B cell (primary cell): ENCODE measurements around the gene NHERF2. TPM values are rescaled to one million over a fixed set of nuclear protein-coding genes. Genes with fewer than 3 reads are reported as not detected.

Experiments used
- ATAC-seq: fragments of 200-7000 bp; cut with Tn5 transposase; one replicate; pipeline ENCODE4 v1.10.0; 2021; ENCODE audit warnings: low read depth, mild to moderate bottlenecking, moderate number of reproducible peaks, moderate library complexity
- CTCF ChIA-PET: fragments of 350-600 bp; sonication (Branson Sonifier 250); formaldehyde crosslinking; loops from one replicate; lab custom pipeline; 2021; ENCODE audit warnings: antibody characterized with exemption, inconsistent platforms; lab: Charles Lee
- POLR2A ChIA-PET: fragments of 350-600 bp; sonication (Branson Sonifier 250); formaldehyde crosslinking; loops from one replicate; lab custom pipeline; 2021; ENCODE audit warnings: antibody characterized with exemption; lab: Charles Lee
- DNase-seq: peaks from one replicate; pipeline ENCODE4 v3.0.0; 2013
- H2AFZ ChIP-seq: 2 replicates; pipeline ENCODE4 v1.6.1; 2012; ENCODE audit warnings: mild to moderate bottlenecking, low read depth, low read length; ENCODE audit not compliant: insufficient read depth, poor library complexity, severe bottlenecking
- H3K27ac ChIP-seq, 2 donors: 1 replicate in 1 of 2; 2 replicates in 1 of 2; pipeline ENCODE4 v1.5.1; 2012 to 2013; ENCODE audit warnings: low read length in 2 of 2, mild to moderate bottlenecking in 2 of 2, moderate library complexity in 1 of 2
- H3K27me3 ChIP-seq, 4 experiments: fragments of 200-600 bp in 1 of 4; sonication (generic) in 1 of 4; replicated peaks in 1 of 4; 1 replicate in 2 of 4; 2 replicates in 2 of 4; pipeline versions ENCODE4 v1.6.1 to v1.7.0; 2013 to 2016; ENCODE audit warnings: low read length in 3 of 4, mild to moderate bottlenecking in 2 of 4, mixed read lengths in 1 of 4, moderate library complexity in 1 of 4; ENCODE audit not compliant: insufficient read depth in 4 of 4, control insufficient read depth in 3 of 4; ENCODE audit errors: control extremely low read depth in 1 of 4
- H3K36me3 ChIP-seq, 2 experiments: replicated peaks in 1 of 2; 1 replicate in 1 of 2; 2 replicates in 1 of 2; pipeline versions ENCODE4 v1.6.1 to v1.7.1; 2013; ENCODE audit warnings: low read length in 1 of 2; ENCODE audit not compliant: insufficient read depth in 2 of 2, control insufficient read depth in 1 of 2; ENCODE audit errors: control extremely low read depth in 1 of 2, extremely low read depth in 1 of 2
- H3K4me1 ChIP-seq, 2 donors: fragments of 200-600 bp in 1 of 2; sonication (generic) in 1 of 2; 1 replicate in 1 of 2; 2 replicates in 1 of 2; pipeline versions ENCODE4 v1.5.1 to v1.6.1; 2013 to 2017; ENCODE audit warnings: low read length in 2 of 2; ENCODE audit not compliant: control insufficient read depth in 2 of 2, insufficient read depth in 2 of 2
- H3K4me2 ChIP-seq: replicated peaks from 2 replicates; pipeline ENCODE3; 2012; ENCODE audit warnings: mild to moderate bottlenecking, low read depth, low read length; ENCODE audit not compliant: poor library complexity, severe bottlenecking
- H3K4me3 ChIP-seq, 5 experiments: fragments of 200-600 bp in 1 of 5; sonication (generic) in 1 of 5; 1 replicate in 3 of 5; 2 replicates in 2 of 5; pipeline versions ENCODE4 v1.5.1 to v1.7.0; 2011 to 2016; ENCODE audit warnings: low read length in 4 of 5, mild to moderate bottlenecking in 4 of 5, low read depth in 2 of 5, control low read depth in 1 of 5, moderate library complexity in 1 of 5; ENCODE audit not compliant: insufficient read depth in 1 of 5; ENCODE audit errors: control extremely low read depth in 1 of 5, extremely low read depth in 1 of 5
- H3K79me2 ChIP-seq: fragments of 200-600 bp; sonication (generic); one replicate; pipeline ENCODE4 v1.6.0; 2016; ENCODE audit warnings: low read length; ENCODE audit not compliant: control insufficient read depth, insufficient read depth
- H3K9ac ChIP-seq: fragments of 200-600 bp; sonication (generic); 2 replicates; pipeline ENCODE4 v1.6.1; 2017; ENCODE audit warnings: mild to moderate bottlenecking, low read length, moderate library complexity
- H3K9me3 ChIP-seq, 3 donors: one replicate each; pipeline versions ENCODE4 v1.6.1 to v1.7.1; 2013; ENCODE audit warnings: low read length in 2 of 3; ENCODE audit not compliant: control insufficient read depth in 2 of 3, insufficient read depth in 1 of 3; ENCODE audit errors: control extremely low read depth in 1 of 3
- H4K20me1 ChIP-seq: 2 replicates; pipeline ENCODE4 v1.6.0; 2012; ENCODE audit warnings: mild to moderate bottlenecking, low read length; ENCODE audit not compliant: insufficient read depth, control insufficient read depth, poor library complexity, severe bottlenecking
- H3K27ac Mint-ChIP-seq: one replicate; pipeline ENCODE4 v1.8.0; 2021; ENCODE audit warnings: mixed read lengths
- H3K27me3 Mint-ChIP-seq: one replicate; pipeline ENCODE4 v1.8.0; 2021; ENCODE audit warnings: mixed read lengths
- H3K4me1 Mint-ChIP-seq: one replicate; pipeline ENCODE4 v1.8.0; 2021; ENCODE audit warnings: mixed read lengths
- H3K4me3 Mint-ChIP-seq: one replicate; pipeline ENCODE4 v1.8.0; 2021; ENCODE audit warnings: mixed read lengths
- H3K9me3 Mint-ChIP-seq: one replicate; pipeline ENCODE4 v1.8.0; 2022; ENCODE audit warnings: mixed read lengths; ENCODE audit not compliant: insufficient read depth
- EZH2 ChIP-seq: IDR thresholded peaks from 2 replicates; pipeline ENCODE4 v1.6.1; 2012; ENCODE audit warnings: borderline replicate concordance, low read depth, mild to moderate bottlenecking, moderate library complexity, low read length; ENCODE audit not compliant: insufficient read depth, poor library complexity, severe bottlenecking
- WGBS: methylation state at CpG from one replicate; pipeline ENCODE4 v1.1.5; 2013; ENCODE audit warnings: missing lambda C conversion rate; ENCODE audit not compliant: insufficient coverage; 5-methylcytosine and 5-hydroxymethylcytosine counted together
- intact Hi-C: fragments of 100-400 bp; cut with micrococcal nuclease; formaldehyde crosslinking; loops from one replicate; pipeline ENCODE4 v1.10.0; 2022
- polyA plus RNA-seq: library from polyadenylated mRNA; depleted of rRNA; stranded (reverse); fragments of >200 nt; gene quantifications from 2 replicates; pipeline ENCODE4 v1.2.3, GENCODE V29; 2012
- total RNA-seq, 2 donors: library from RNA; stranded (reverse); fragments of 120-200 nt in 1 of 2; gene quantifications; 1 replicate in 1 of 2; 2 replicates in 1 of 2; pipeline versions ENCODE4 v1.2.3 to v1.2.4, GENCODE V29; 2013 to 2022
- TF ChIP-seq, protein P1 (sequence below): fragments of 200-600 bp; IDR thresholded peaks from one replicate; pipeline ENCODE4 v1.8.0; 2022; ENCODE audit warnings: antibody characterized with exemption, mild to moderate bottlenecking

Gene NHERF2
- total and polyA plus RNA-seq, 2 donors (not counting 1 experiment from before 2014, with no cell fraction given), result 1.8 to 2.2 TPM

DNA sequence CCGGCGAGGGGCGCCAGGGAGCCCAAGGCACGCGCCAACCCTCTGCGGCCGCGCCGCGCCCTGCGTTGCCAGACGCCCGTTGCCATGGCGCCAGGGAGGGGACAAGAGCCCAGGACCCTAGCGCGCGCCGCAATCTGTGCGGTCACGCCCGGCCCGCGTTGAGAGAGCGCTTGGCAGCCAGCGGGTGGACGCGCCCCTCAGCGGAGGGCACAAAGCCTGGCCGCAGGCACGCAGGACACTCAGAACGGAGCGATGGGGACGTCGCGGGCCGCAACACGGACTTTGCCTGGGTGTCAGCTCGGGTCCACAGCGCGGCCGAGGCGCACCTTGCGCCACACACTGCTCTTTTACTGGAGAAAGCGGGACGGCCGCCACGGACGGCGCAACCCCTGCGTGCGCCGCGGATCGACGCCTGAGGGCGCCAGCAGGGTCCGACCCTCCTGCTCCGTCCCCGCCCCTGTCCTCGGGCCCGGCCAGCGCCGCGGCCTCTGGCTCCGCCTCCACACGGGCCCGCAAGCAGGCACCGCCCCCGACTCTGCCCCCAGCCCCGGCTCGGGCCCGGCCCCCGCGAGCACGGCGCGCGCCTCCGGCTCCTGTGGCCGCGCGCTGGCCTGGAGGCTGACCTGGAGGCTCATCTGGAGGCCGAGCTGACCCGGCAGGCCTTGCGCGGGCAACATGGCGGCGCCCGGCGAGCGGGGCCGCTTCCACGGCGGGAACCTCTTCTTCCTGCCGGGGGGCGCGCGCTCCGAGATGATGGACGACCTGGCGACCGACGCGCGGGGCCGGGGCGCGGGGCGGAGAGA, 43.0 kb upstream of the NHERF2 start, which contains the start of gene GFER:
GFER (plus strand) TSS at position 650 of the 803 bp plus-strand sequence; CDS start at position 676, 26 bp downstream.
- no peaks in the 10 kb centered on the region for H4K20me1 ChIP-seq
- no peaks in the 10 kb centered on the region for H3K79me2 ChIP-seq
- peak within 1 kb of the TSS; percentile 76 for H3K9ac ChIP-seq
- intact Hi-C loops, result loop anchor here (1.0 kb wide), 3 partner anchors 8 to 26 kb away; partner anchors contain the start of genes TBL3 and ZNF598
- H3K9me3 ChIP-seq, result peaks cover 0 to 4% (median 0%) of the 10 kb centered on the region in 3 donors
- H3K36me3 ChIP-seq, result peaks cover 0 to 10% of the 10 kb centered on the region in 2 experiments
- CTCF ChIA-PET, result interaction anchor here (0.6 to 1.4 kb wide), 4 partner anchors 10 to 332 kb away, joined by 3 to 4 read pairs (median 4); partner anchors contain the start of genes RPS2 and TBL3
- peak within 1 kb of the TSS; percentile 10 to 66 for H3K27ac ChIP-seq
- POLR2A ChIA-PET, result interaction anchor here (0.6 to 3.5 kb wide), 6 partner anchors 8 to 1255 kb away, joined by 3 to 15 read pairs (median 4); partner anchors contain the start of genes RPS2 and TBL3
- ATAC-seq (peak; percentile 94), DNase-seq (peak; percentile 88)
- TF ChIP-seq EZH2, result no peak
- TF ChIP-seq, protein P1, sequence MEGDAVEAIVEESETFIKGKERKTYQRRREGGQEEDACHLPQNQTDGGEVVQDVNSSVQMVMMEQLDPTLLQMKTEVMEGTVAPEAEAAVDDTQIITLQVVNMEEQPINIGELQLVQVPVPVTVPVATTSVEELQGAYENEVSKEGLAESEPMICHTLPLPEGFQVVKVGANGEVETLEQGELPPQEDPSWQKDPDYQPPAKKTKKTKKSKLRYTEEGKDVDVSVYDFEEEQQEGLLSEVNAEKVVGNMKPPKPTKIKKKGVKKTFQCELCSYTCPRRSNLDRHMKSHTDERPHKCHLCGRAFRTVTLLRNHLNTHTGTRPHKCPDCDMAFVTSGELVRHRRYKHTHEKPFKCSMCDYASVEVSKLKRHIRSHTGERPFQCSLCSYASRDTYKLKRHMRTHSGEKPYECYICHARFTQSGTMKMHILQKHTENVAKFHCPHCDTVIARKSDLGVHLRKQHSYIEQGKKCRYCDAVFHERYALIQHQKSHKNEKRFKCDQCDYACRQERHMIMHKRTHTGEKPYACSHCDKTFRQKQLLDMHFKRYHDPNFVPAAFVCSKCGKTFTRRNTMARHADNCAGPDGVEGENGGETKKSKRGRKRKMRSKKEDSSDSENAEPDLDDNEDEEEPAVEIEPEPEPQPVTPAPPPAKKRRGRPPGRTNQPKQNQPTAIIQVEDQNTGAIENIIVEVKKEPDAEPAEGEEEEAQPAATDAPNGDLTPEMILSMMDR, result peak; percentile 38
- H3K27me3 ChIP-seq, result peaks cover 0 to 39% (median 19%) of the 10 kb centered on the region in 4 experiments
- Mint-ChIP-seq H3K27me3 (peaks cover 6% of the 10 kb centered on the region), H3K9me3 (no peaks in the 10 kb centered on the region), H3K4me3 (peak within 1 kb of the TSS; percentile 88), H3K27ac (peak within 1 kb of the TSS; percentile 83), H3K4me1 (peaks cover 25% of the 10 kb centered on the region)
- peaks cover 16 to 35% of the 10 kb centered on the region in 2 donors for H3K4me1 ChIP-seq
- H2AFZ ChIP-seq, result peak within 1 kb of the TSS; percentile 88
- H3K4me2 ChIP-seq, result peak within 1 kb of the TSS; percentile 98
- WGBS, result under 1% methylated on average over 109 of the region's 109 CpGs
- H3K4me3 ChIP-seq, result peak within 1 kb of the TSS; percentile 3 to 78 (median 62)
